Raji (cell line): Measurements from ENCODE around the gene KRTCAP2.

Experiments used
- POLR2A ChIP-seq: IDR thresholded peaks from 2 replicates; pipeline ENCODE4 v1.6.1; 2011; ENCODE audit warnings: low read depth, low read length, control low read depth; ENCODE audit not compliant: insufficient read depth

The KRTCAP2 gene

GRCh38 chr1:155167166-155168104, 5.7 kb downstream of the KRTCAP2 start:
- peak; percentile 57 for TF ChIP-seq POLR2A

DNA sequence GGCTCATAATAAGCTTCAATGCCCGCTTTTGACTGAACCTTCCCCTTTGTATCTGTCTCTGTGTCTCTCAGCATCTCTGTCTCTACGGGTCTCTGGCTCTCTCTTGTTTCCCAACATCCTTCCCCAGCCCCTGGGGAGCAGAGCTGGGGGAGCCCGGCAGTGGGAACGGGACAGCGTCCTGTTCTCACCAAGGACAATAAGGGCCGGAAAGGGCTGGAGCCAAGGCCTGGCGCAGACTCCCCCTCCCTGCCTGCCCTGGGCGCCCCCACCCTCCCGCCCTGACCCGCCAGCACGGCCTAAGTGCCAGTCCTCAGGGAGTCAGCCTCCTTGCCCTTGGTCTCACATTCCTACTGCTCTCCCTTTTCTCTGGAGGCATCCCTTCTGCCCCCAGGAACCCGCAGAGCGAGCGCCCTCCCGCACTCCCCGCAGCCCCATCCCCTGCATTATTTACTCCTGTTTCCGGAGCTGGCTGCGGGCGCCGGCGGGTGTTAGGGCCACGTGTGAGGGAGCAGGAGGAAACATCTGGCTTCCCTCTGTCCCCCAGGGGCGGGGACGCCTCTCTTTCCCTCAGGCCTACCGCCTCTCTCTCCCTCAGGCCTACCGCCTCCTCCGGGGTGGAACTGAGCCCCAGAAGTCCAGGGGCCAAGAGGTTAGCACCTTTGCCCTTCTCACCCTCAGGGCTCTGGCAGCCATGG, 6.5 kb downstream of the KRTCAP2 start:
- TF ChIP-seq POLR2A, result no peak; the same call in 1 of the 2 replicates

DNA sequence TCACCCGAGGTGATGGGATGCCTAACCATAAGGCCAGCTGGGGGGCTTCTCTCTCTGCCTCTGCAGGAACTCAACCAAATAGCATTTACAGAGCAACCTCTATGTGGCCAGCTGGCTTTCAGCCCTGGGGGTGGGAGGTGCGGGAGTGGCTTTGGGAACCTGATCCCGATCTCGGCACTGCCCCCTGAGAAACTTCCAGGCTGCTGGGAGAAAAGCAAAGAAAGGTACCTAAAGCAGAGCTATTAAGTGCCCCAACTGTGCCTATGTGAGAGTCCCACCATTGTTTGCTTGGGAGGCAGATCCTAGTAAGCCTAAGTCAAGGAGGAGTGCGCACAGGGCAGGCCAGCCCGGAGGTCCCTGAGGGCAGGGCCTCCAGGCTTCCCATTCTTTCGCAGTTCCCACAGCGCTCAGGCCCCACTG, 7.0 kb downstream of the KRTCAP2 start:
- no peak for TF ChIP-seq POLR2A

- no peak for TF ChIP-seq POLR2A
Observed at GRCh38 chr1:155160128-155160527, 13.0 kb downstream of the KRTCAP2 start.

GRCh38 chr1:155158991-155159390, 14.1 kb downstream of the KRTCAP2 start:
- TF ChIP-seq POLR2A, result no peak

DNA sequence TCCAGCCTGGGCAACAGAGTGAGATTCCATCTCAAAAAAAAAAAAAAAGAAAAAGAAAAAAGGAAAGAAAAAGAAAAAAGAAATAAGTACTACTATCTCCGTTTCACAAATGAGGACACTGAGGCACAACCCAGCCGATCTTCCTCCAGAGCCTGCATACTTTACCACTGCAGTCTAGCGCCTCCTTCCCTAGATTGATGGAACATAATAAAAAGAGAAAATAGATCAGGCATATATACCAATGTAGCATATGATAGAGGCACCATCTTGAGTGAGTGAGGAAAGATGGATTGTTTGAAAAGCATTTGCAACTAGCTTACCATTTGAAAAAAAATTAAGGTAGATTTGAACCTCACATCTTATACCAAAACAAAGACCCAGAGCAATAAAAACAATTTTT, 27.6 kb downstream of the KRTCAP2 start:
- TF ChIP-seq POLR2A, result no peak

- no peak for TF ChIP-seq POLR2A
Observed at GRCh38 chr1:155141749-155142148, 31.4 kb downstream of the KRTCAP2 start.

DNA sequence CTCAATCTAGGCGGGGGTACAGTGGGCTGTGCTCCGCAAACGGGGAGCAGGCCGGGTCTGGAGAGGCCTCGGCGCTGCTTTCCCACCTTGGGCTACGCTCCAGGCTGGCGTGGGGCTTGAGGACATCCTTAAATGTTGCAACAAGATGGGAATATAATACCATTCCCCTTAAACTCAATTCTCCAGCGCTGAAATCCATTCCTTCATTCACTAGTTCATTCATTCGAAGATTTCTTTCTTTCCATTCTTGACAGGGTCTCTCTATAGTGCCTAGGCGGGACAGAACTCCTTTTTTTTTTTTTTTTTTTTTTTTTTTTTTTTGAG, 32.5 kb downstream of the KRTCAP2 start:
- no peak; the same call in 1 of the 2 replicates for TF ChIP-seq POLR2A

DNA sequence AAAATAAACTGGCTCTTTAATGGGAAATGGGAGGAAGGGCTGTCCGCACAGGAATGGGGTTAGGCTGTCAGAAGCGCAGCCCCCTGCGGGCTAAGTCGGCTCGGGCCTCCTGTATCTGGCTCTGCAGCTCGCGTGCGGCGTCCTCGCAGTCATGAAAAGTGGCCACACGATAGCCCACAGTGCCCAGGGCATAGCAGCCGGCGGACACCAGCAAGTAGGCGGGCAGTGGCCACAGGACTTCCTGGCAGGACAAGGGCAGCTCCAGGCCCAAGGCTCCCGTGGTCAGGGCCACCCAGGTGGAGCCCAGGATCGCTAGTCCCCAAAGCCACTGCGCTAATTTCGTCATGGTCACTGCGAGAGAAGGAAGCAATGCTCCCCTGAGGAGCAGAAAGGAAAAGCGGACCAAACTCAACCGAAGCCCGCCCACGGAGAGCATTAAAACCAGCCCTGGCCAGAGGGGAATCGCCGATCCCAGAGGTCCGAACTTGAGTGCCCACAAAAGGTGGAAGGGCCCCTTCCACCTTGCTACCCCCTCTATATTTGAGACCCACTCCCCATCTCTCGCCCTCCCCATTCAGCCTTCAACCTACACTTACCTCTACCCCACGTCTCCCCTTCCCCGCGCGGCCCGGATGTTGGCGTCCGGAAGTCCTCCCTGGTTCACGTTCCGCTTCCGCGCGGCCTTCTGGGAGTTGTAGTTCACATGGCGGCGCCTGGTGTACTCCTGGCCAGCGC, 33.0 kb downstream of the KRTCAP2 start, which contains the start of gene DPM3:
Gene DPM3, minus strand, starts transcription at position 637 of the 735 bp plus-strand sequence. Its CDS starts 291 bp downstream, at position 346.
- TF ChIP-seq POLR2A, result peak; percentile 90

DNA sequence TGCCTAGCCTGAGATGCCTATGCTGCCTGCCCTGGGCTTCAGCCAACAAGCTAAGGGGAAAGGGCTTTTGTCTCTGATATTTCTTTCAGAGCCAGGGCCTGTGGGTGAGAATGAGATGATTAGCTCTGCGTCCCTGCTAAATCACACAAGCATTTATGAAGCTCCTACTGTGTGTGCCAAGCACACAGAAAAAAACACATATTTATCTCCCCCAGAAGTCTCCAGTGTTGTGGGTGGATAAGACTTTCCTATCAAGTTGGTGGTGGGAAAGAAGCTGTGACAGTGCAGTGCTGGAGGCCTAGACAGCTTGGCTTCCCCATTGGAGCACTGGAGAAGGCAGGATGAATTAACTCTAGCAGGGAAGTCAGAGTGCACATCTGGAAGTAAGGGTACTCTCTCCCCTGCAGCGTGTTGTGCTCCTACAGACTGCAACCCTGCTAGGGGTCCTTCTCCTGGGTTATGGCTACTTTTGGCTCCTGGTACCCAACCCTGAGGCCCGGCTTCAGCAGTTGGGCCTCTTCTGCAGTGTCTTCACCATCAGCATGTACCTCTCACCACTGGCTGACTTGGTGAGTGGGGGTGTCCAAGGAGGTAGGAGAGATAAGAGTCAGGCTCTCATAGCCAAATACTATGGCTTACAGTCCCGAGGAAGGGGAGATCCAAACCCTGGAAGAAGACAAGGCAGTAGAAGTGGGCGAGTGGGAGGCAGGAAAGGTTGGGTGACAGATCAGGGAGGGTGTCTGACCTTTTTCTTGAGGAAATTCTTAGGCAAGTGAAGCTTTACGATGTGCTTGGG, 35.8 kb downstream of the KRTCAP2 start:
- no peak; the same call in 1 of the 2 replicates for TF ChIP-seq POLR2A

GRCh38 chr1:155136748-155137147, 36.4 kb downstream of the KRTCAP2 start:
- TF ChIP-seq POLR2A, result peak; percentile 43; the same call in 1 of the 2 replicates

GRCh38 chr1:155135415-155136028, 37.6 kb downstream of the KRTCAP2 start, which contains the start of gene SLC50A1:
TSS of gene SLC50A1 (plus strand) at chr1:155135852. CDS start at chr1:155135912, 60 bp downstream.
- TF ChIP-seq POLR2A, result peak; percentile 94

GRCh38 chr1:155134880-155135414, 38.2 kb downstream of the KRTCAP2 start:
- TF ChIP-seq POLR2A, result no peak

GRCh38 chr1:155134322-155134721, 38.8 kb downstream of the KRTCAP2 start:
- no peak for TF ChIP-seq POLR2A
